Prostate gland (tissue), 2 donors: ENCODE data around the gene UBAC2.

Experiments
- POLR2A ChIP-seq: fragments of 450-650 bp; IDR thresholded peaks from one replicate; pipeline ENCODE4 v1.6.1; 2016; ENCODE audit warnings: antibody characterized with exemption, mild to moderate bottlenecking
- TF ChIP-seq, protein P1 (sequence below), 4 experiments: fragments of 200-600 bp in 2 of 4; fragments of 450-650 bp in 2 of 4; sonication (generic) in 2 of 4; IDR thresholded peaks; 1 replicate in 3 of 4; 2 replicates in 1 of 4; pipeline ENCODE4 v1.5.1; 2016 to 2019; ENCODE audit warnings: antibody characterized with exemption in 4 of 4, mild to moderate bottlenecking in 2 of 4, moderate library complexity in 2 of 4

DNA sequence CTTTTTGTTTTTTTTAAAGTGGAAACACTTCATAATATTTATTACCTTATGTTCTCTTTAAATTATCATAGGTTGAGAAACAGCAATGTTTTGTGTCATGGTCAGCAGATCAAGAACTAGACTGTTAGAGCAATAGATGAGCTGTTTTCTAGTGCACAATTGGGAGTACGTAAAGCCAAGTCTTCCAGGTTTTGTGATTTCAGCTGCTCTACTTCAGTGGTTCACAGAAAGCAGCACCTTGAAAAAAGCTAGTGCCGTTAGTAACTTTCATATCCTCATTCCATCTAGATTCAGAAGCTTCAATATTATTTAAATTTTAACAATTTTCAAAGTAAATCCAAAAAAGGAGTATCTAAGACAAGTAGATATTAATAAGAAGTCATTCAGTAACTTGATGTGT is 55.6 kb downstream of the UBAC2 start:
- TF ChIP-seq, protein P1, sequence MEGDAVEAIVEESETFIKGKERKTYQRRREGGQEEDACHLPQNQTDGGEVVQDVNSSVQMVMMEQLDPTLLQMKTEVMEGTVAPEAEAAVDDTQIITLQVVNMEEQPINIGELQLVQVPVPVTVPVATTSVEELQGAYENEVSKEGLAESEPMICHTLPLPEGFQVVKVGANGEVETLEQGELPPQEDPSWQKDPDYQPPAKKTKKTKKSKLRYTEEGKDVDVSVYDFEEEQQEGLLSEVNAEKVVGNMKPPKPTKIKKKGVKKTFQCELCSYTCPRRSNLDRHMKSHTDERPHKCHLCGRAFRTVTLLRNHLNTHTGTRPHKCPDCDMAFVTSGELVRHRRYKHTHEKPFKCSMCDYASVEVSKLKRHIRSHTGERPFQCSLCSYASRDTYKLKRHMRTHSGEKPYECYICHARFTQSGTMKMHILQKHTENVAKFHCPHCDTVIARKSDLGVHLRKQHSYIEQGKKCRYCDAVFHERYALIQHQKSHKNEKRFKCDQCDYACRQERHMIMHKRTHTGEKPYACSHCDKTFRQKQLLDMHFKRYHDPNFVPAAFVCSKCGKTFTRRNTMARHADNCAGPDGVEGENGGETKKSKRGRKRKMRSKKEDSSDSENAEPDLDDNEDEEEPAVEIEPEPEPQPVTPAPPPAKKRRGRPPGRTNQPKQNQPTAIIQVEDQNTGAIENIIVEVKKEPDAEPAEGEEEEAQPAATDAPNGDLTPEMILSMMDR (IDR thresholded peaks at IDR 0.05): no peak
- no peak for TF ChIP-seq POLR2A
